Neural cell (in vitro differentiated cells): ENCODE data around the gene DPF3. TPM values are rescaled to one million over a fixed set of nuclear protein-coding genes. Genes with fewer than 3 reads are reported as not detected.

Source experiments
- H2AFZ ChIP-seq: fragments of 200-600, 300-800 bp; sonication (generic), shearing (Covaris generic); 2 replicates; pipeline ENCODE4 v1.6.0; 2014; ENCODE audit warnings: low read depth, mild to moderate bottlenecking, antibody characterized with exemption, low read length, moderate library complexity
- H3F3A ChIP-seq: fragments of 200-600 bp; shearing (Covaris generic); 2 replicates; pipeline ENCODE4 v1.6.1; 2016; ENCODE audit warnings: mild to moderate bottlenecking, moderate library complexity, mixed read lengths, antibody characterized with exemption, low read length; ENCODE audit not compliant: insufficient read depth, poor library complexity, severe bottlenecking
- H3K27ac ChIP-seq: fragments of 200-600, 300-800 bp; sonication (generic), shearing (Covaris generic); 2 replicates; pipeline ENCODE4 v1.5.1; 2014; ENCODE audit warnings: mild to moderate bottlenecking, low read length, moderate library complexity
- H3K27me3 ChIP-seq: fragments of 300-800, 200-600 bp; sonication (generic), shearing (Covaris generic); 2 replicates; pipeline ENCODE4 v1.6.0; 2014; ENCODE audit warnings: mild to moderate bottlenecking, low read depth, low read length, moderate library complexity; ENCODE audit not compliant: insufficient read depth
- H3K36me3 ChIP-seq: fragments of 300-800, 200-600 bp; sonication (generic), shearing (Covaris generic); 2 replicates; pipeline ENCODE4 v1.5.1; 2014; ENCODE audit warnings: mild to moderate bottlenecking, antibody characterized with exemption, low read length, moderate library complexity; ENCODE audit not compliant: insufficient read depth
- H3K4me2 ChIP-seq: fragments of 300-800, 200-600 bp; sonication (generic), shearing (Covaris generic); 2 replicates; pipeline ENCODE4 v1.6.0; 2014; ENCODE audit warnings: mild to moderate bottlenecking, low read length
- H3K4me3 ChIP-seq: fragments of 300-800, 200-600 bp; sonication (generic), shearing (Covaris generic); 2 replicates; pipeline ENCODE4 v1.5.1; 2014; ENCODE audit warnings: mild to moderate bottlenecking, low read length, moderate library complexity
- H3K79me2 ChIP-seq: fragments of 200-600 bp; shearing (Covaris generic); replicated peaks from 2 replicates; pipeline ENCODE4 v1.6.0; 2014; ENCODE audit warnings: mild to moderate bottlenecking, low read length, moderate library complexity; ENCODE audit not compliant: insufficient read depth
- H3K9ac ChIP-seq: fragments of 300-800, 200-600 bp; sonication (generic), shearing (Covaris generic); 2 replicates; pipeline ENCODE4 v1.6.1; 2016; ENCODE audit warnings: mild to moderate bottlenecking, low read length, mixed read lengths
- H3K9me2 ChIP-seq: fragments of 200-600 bp; shearing (Covaris generic); 2 replicates; pipeline ENCODE4 v1.6.1; 2016; ENCODE audit warnings: mild to moderate bottlenecking, low read length, mixed read lengths; ENCODE audit not compliant: insufficient read depth
- H3K9me3 ChIP-seq: fragments of 200-600, 300-800 bp; sonication (generic), shearing (Covaris generic); 2 replicates; pipeline ENCODE4 v1.6.1; 2016; ENCODE audit warnings: mild to moderate bottlenecking, mixed run types, low read length, moderate library complexity, mixed read lengths
- H4K20me1 ChIP-seq: fragments of 200-600 bp; shearing (Covaris generic); 2 replicates; pipeline ENCODE4 v1.6.1; 2016; ENCODE audit warnings: mild to moderate bottlenecking, mixed run types; ENCODE audit not compliant: insufficient read depth
- EP300 ChIP-seq: fragments of 450-650 bp; conservative IDR thresholded peaks from 2 replicates; pipeline ENCODE4 v1.6.1; 2014; ENCODE audit warnings: antibody characterized with exemption, mild to moderate bottlenecking, moderate library complexity; ENCODE audit not compliant: poor library complexity, severe bottlenecking
- EZH2 ChIP-seq: fragments of 200-600, 300-800 bp; shearing (Covaris generic), sonication (generic); IDR thresholded peaks from 2 replicates; pipeline ENCODE4 v1.6.1; 2014; ENCODE audit warnings: antibody characterized with exemption, low read length, borderline replicate concordance, mild to moderate bottlenecking; ENCODE audit not compliant: insufficient read depth, poor library complexity, severe bottlenecking
- MXI1 ChIP-seq: fragments of 450-650 bp; conservative IDR thresholded peaks from 2 replicates; pipeline ENCODE4 v1.6.1; 2014; ENCODE audit warnings: antibody characterized with exemption, mild to moderate bottlenecking; ENCODE audit not compliant: poor library complexity, severe bottlenecking
- POLR2AphosphoS5 ChIP-seq: IDR thresholded peaks from 2 replicates; pipeline ENCODE4 v1.6.1; 2012
- RAD21 ChIP-seq: fragments of 450-650 bp; conservative IDR thresholded peaks from 2 replicates; pipeline ENCODE4 v1.6.1; 2014; ENCODE audit warnings: antibody characterized with exemption, mild to moderate bottlenecking, moderate library complexity
- SMC3 ChIP-seq: fragments of 450-650 bp; conservative IDR thresholded peaks from 2 replicates; pipeline ENCODE4 v1.6.1; 2014; ENCODE audit warnings: antibody characterized with exemption, mild to moderate bottlenecking, moderate library complexity; ENCODE audit not compliant: poor library complexity
- TAF1 ChIP-seq: IDR thresholded peaks from 2 replicates; pipeline ENCODE4 v1.6.1; 2012; ENCODE audit warnings: low read depth
- polyA plus RNA-seq: library from polyadenylated mRNA; depleted of rRNA; stranded (reverse); fragments of >200 nt; gene quantifications from 2 replicates; pipeline ENCODE4 v1.2.3, GENCODE V29; 2014
- TF ChIP-seq, protein P1 (sequence below): IDR thresholded peaks from 2 replicates; pipeline ENCODE4 v1.6.1; 2012; ENCODE audit warnings: borderline replicate concordance
- TF ChIP-seq, protein P2 (sequence below): fragments of 450-650 bp; IDR thresholded peaks from 2 replicates; pipeline ENCODE4 v1.5.1; 2014; ENCODE audit warnings: antibody characterized with exemption, mild to moderate bottlenecking, moderate library complexity; ENCODE audit not compliant: poor library complexity, severe bottlenecking

The DPF3 gene
- polyA plus RNA-seq, 1 donor from 2014 or later: 2.9 TPM

DNA sequence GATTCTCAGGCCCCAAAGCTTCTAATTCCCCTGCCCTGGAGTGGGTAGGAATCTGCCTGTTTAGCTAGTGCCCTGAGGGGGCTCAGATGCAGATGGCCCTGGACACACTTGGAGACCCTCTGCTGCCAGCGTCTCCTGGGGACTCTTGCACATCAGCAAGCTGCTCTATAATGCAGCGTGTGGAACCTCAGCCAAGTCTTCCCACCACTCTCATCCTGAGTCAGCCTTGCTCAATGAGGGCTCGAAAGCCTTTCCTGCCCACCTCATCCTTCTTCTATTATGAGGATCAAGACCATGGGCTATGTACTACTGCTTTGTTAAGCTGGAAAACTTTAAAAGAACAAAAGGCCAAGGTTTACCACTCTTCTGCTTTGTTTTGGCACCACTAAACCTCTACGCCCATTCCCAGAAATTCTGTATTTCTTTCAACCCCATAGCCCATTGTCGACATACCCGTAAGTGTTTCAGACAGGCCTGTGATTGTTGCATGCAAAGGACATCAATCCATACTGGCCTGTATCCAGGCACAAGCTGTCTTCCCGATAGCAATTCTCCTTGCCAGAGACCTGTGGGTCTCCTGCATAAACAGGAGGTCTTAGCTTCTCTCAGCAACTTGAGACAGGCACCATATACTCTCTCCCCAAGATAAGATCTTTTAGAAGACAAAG, 246.9 kb downstream of the DPF3 start:
- TF ChIP-seq EZH2 (no peak), TAF1 (no peak), SMC3 (no peak), EP300 (no peak), POLR2AphosphoS5 (no peak), RAD21 (no peak), MXI1 (no peak)
- TF ChIP-seq, protein P1, sequence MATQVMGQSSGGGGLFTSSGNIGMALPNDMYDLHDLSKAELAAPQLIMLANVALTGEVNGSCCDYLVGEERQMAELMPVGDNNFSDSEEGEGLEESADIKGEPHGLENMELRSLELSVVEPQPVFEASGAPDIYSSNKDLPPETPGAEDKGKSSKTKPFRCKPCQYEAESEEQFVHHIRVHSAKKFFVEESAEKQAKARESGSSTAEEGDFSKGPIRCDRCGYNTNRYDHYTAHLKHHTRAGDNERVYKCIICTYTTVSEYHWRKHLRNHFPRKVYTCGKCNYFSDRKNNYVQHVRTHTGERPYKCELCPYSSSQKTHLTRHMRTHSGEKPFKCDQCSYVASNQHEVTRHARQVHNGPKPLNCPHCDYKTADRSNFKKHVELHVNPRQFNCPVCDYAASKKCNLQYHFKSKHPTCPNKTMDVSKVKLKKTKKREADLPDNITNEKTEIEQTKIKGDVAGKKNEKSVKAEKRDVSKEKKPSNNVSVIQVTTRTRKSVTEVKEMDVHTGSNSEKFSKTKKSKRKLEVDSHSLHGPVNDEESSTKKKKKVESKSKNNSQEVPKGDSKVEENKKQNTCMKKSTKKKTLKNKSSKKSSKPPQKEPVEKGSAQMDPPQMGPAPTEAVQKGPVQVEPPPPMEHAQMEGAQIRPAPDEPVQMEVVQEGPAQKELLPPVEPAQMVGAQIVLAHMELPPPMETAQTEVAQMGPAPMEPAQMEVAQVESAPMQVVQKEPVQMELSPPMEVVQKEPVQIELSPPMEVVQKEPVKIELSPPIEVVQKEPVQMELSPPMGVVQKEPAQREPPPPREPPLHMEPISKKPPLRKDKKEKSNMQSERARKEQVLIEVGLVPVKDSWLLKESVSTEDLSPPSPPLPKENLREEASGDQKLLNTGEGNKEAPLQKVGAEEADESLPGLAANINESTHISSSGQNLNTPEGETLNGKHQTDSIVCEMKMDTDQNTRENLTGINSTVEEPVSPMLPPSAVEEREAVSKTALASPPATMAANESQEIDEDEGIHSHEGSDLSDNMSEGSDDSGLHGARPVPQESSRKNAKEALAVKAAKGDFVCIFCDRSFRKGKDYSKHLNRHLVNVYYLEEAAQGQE: no peak
- H3K9me3 ChIP-seq: no peaks in the 10 kb centered on the region
- no peak overlapping the region for H3K27ac ChIP-seq
- H3K9me2 ChIP-seq: no peaks in the 10 kb centered on the region
- no peaks in the 10 kb centered on the region for H3K79me2 ChIP-seq
- no peaks in the 10 kb centered on the region for H3F3A ChIP-seq
- no peaks in the 10 kb centered on the region for H3K36me3 ChIP-seq
- H3K4me2 ChIP-seq: no peak overlapping the region
- no peaks in the 10 kb centered on the region for H3K27me3 ChIP-seq
- no peak overlapping the region for H3K4me3 ChIP-seq
- H4K20me1 ChIP-seq: no peaks in the 10 kb centered on the region
- H2AFZ ChIP-seq: no peak overlapping the region
- no peak overlapping the region for H3K9ac ChIP-seq

DNA sequence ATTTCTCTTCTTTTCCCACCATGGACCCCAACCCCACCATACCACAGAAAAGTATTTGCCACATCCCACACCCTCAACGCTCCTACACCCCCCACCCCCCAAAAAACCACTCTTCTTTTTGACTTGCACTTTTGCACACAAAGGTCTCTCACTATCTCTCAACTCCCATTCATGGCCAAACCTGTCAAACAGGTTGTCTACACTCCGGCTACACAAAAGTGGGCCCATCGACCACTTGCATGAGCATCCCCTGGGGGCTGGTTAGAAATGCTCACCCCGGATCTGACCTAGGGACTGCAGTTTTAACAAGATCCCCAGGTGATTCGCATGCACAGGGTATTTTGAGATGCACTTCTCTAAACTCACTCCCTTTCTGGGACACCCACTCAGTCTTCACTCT, 248.2 kb downstream of the DPF3 start:
- no peaks in the 10 kb centered on the region for H3K36me3 ChIP-seq
- no peak for TF ChIP-seq POLR2AphosphoS5
- TF ChIP-seq, protein P1: no peak
- TF ChIP-seq SMC3: no peak
- no peak for TF ChIP-seq EP300
- no peak for TF ChIP-seq MXI1
- TF ChIP-seq RAD21: no peak
- TF ChIP-seq, protein P2, sequence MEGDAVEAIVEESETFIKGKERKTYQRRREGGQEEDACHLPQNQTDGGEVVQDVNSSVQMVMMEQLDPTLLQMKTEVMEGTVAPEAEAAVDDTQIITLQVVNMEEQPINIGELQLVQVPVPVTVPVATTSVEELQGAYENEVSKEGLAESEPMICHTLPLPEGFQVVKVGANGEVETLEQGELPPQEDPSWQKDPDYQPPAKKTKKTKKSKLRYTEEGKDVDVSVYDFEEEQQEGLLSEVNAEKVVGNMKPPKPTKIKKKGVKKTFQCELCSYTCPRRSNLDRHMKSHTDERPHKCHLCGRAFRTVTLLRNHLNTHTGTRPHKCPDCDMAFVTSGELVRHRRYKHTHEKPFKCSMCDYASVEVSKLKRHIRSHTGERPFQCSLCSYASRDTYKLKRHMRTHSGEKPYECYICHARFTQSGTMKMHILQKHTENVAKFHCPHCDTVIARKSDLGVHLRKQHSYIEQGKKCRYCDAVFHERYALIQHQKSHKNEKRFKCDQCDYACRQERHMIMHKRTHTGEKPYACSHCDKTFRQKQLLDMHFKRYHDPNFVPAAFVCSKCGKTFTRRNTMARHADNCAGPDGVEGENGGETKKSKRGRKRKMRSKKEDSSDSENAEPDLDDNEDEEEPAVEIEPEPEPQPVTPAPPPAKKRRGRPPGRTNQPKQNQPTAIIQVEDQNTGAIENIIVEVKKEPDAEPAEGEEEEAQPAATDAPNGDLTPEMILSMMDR: no peak
- no peak for TF ChIP-seq TAF1
- TF ChIP-seq EZH2: no peak
- H2AFZ ChIP-seq: no peak overlapping the region
- H3K9ac ChIP-seq: no peak overlapping the region
- no peaks in the 10 kb centered on the region for H4K20me1 ChIP-seq
- H3K9me3 ChIP-seq: no peaks in the 10 kb centered on the region
- H3K4me3 ChIP-seq: no peak overlapping the region
- H3K9me2 ChIP-seq: no peaks in the 10 kb centered on the region
- no peak overlapping the region for H3K27ac ChIP-seq
- no peaks in the 10 kb centered on the region for H3K79me2 ChIP-seq
- no peaks in the 10 kb centered on the region for H3F3A ChIP-seq
- no peaks in the 10 kb centered on the region for H3K27me3 ChIP-seq
- H3K4me2 ChIP-seq: no peak overlapping the region
